Lower leg skin (tissue), 3 donors: ENCODE measurements around the gene OBP2B.

Experiments
- CTCF ChIP-seq, 3 donors: fragments of 450-650 bp; IDR thresholded peaks; one replicate each; pipeline ENCODE4 v1.5.1; 2016; ENCODE audit warnings: antibody characterized with exemption in 3 of 3, mild to moderate bottlenecking in 3 of 3, moderate library complexity in 2 of 3
- POLR2A ChIP-seq, 2 donors: fragments of 450-650 bp; IDR thresholded peaks; one replicate each; pipeline ENCODE4 v1.6.1; 2016 to 2017; ENCODE audit warnings: antibody characterized with exemption in 2 of 2, mild to moderate bottlenecking in 1 of 2, moderate library complexity in 1 of 2

- no peak for TF ChIP-seq CTCF (IDR thresholded peaks at IDR 0.05)
- no peak for TF ChIP-seq POLR2A (IDR thresholded peaks at IDR 0.05)
Measured at GRCh38 chr9:133188843-133189180, 20.2 kb downstream of the OBP2B start.
